ENCODE results near the gene RAVER1. TPM values are rescaled to one million over a fixed set of nuclear protein-coding genes. Genes with fewer than 3 reads are reported as not detected.
A peak's percentile ranks its signal among the peaks of the same experiment; 100 is the strongest.

RAVER1 gene
- total and polyA plus RNA-seq, 9 of the 15 experiments (the other 6 are each of a cell fraction or from before 2014, with no cell fraction given) = 0.06 to 113 (median 7.0) TPM

- TF ChIP-seq E2F1 (CRISPR knock-in tag; IDR thresholded peaks at IDR 0.05) = no peak
- no peak for TF ChIP-seq NEUROD1 (IDR thresholded peaks at IDR 0.05; ENCODE audit: borderline replicate concordance, low read depth, low read length, partially characterized antibody)
- TF ChIP-seq DNMT1 (IDR thresholded peaks at IDR 0.05) = no peak
- TF ChIP-seq ZNF175 (CRISPR knock-in tag; IDR thresholded peaks at IDR 0.05; ENCODE audit: low read depth) = no peak
- no peak for TF ChIP-seq HOMEZ (CRISPR knock-in tag; IDR thresholded peaks at IDR 0.05)
- no peak for TF ChIP-seq CTCFL (IDR thresholded peaks at IDR 0.05; ENCODE audit: borderline replicate concordance, insufficient read depth, low read depth, low read length, poor library complexity, severe bottlenecking)
- TF ChIP-seq ZBTB11 (CRISPR knock-in tag; IDR thresholded peaks at IDR 0.05) = no peak
- no peak for TF ChIP-seq HINFP (tag; conservative IDR thresholded peaks at IDR 0.05; ENCODE audit: low read depth)
- TF ChIP-seq RAD21 (CRISPR knock-in tag; conservative IDR thresholded peaks at IDR 0.05 in 1 of 2, IDR thresholded peaks at IDR 0.05 in 1 of 2) = no peak
- no peak for TF ChIP-seq TCFL5 (CRISPR knock-in tag; conservative IDR thresholded peaks at IDR 0.05)
- TF ChIP-seq ZNF707 (CRISPR knock-in tag; conservative IDR thresholded peaks at IDR 0.05) = no peak
- 0 out of 2 replicates have a peak, but pooled peaks have one; percentile 24 for TF ChIP-seq SMAD4 (CRISPR knock-in tag; conservative IDR thresholded peaks at IDR 0.05)
Measured at GRCh38 chr19:10315335-10316214, 17.8 kb downstream of the RAVER1 start, which contains the start of gene FDX2 (continued).

Data from K562 (cell line).